HG03196 (cell line): ENCODE measurements around the gene NSUN6.

Experiments used
- ATAC-seq: cut with Tn5 transposase; IDR thresholded peaks from one replicate; pipeline ENCODE4 v1.9.1; 2021; ENCODE audit not compliant: unreplicated experiment

NSUN6 gene, protein sequence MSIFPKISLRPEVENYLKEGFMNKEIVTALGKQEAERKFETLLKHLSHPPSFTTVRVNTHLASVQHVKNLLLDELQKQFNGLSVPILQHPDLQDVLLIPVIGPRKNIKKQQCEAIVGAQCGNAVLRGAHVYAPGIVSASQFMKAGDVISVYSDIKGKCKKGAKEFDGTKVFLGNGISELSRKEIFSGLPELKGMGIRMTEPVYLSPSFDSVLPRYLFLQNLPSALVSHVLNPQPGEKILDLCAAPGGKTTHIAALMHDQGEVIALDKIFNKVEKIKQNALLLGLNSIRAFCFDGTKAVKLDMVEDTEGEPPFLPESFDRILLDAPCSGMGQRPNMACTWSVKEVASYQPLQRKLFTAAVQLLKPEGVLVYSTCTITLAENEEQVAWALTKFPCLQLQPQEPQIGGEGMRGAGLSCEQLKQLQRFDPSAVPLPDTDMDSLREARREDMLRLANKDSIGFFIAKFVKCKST

DNA sequence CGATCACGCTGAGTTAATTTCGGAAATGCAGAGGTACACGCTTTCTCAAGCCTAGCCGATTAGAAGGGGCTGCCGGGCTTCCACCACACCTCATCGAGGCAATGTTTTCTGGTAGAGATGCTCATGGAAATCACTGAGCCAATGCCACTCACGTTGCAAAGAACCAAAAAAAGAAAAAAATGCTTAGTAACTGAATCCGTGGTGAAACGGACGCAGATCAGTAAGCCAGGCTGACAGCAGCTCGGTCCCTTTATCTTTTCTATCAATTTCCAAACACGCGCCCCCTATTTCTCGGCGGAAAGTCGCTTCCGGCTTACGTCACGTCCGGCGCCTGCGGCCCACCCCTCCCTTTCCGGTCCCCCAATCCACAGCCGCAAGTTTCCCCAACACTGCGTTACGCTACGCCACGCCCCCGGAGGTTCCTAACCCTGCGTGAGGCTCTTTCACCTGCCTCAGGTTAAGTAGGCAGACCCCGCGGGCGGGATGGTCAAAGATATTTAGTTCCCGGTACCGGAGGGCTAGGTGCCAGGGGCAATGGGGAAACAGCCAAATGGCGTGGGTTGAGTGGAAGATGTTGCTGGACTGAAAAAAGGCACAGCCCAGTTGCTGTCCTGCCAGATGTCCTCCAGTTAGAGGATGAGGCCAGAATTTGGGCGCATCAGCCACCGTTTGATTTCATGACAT, at the start of gene NSUN6:
Gene NSUN6, minus strand, starts transcription at position 264 of the 684 bp plus-strand sequence. CDS start 384 bp downstream, outside the sequence.
- peak; percentile 97 for ATAC-seq

DNA sequence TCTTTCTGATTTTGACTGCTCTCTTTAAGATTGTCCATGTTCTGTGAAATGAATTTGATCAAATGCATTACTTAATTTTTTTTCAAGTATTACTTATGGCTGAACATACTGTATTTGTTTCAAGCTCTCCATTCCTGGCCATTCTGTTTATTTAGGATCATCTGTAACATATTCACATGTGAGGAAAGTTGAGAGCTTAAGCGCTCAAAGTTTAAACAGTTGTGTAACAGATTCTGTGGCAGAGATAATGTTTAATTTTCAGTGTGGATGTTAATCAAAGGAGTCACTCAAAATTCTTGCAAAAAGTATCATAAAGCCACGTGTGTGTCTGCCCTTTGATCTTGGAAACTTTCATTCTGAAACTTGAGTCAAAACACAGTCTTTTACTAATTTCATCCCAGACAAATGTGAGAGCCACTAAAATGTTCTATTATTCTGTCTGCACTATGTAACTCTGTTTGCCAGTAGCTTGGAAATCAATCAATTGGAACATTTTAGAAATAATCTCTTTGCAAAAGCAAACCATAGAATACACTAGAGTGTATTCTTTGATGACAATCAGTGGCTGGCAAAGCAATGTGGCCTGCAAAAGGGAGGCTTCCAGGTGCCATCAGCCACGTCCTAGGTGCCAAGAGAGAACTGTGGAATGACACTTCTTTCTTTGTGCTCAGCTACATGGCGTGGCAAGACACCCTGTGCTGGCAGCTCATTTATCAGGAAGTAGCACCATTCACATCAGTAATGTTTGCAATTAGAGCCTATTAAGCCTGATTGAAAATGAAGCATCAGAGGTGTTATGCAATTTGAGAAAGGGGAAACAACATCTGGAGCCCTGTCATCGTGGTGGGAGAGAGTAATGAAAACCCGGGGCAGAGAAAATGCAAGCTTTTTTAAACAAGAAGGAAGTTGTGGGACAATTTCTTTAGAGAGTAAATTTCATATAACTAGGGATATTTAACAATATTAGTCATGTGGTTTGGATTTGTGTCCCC, 48.8 kb upstream of the NSUN6 start:
- ATAC-seq = no peak

DNA sequence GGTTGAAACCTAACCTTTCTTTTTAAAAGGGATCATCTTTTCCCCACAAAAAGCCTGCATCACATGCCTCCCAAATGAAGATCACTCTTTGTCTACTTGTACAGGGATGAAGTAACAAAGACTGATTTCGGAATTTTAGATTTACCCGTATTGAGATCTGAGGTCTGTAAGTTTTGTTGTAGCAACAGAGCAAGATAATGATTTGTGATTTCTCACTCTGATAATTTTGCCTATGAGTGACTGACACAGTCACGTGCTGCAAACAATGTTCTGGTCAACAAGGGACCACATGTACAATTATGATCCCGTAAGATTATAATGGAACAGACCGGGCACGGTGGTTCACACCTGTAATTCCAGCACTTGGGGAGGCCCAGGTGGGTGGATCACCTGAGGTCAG, 39.2 kb upstream of the NSUN6 start:
- no peak for ATAC-seq

GRCh38 chr10:18689498-18689897, 38.1 kb upstream of the NSUN6 start:
- ATAC-seq = no peak

DNA sequence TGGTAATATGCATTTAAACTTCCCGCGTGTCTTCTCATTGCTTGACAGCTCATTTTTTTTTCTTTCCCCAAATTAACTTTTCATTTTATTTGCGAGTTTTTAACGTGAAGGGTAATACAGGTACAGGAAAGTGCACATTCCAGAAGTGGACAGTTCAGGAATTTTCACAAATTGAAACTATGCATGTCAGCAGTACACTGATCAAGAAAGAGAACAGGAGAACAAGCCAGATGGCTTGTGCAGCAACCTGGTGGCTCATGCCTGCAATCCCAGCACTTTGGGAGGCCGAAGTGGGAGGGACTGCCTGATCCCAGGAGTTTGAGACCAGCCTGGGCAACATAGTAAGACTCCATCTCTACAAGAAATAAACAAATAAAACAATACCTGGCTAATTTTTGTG, 36.3 kb upstream of the NSUN6 start:
- ATAC-seq = no peak

GRCh38 chr10:18687195-18687594, 35.8 kb upstream of the NSUN6 start:
- ATAC-seq = no peak

DNA sequence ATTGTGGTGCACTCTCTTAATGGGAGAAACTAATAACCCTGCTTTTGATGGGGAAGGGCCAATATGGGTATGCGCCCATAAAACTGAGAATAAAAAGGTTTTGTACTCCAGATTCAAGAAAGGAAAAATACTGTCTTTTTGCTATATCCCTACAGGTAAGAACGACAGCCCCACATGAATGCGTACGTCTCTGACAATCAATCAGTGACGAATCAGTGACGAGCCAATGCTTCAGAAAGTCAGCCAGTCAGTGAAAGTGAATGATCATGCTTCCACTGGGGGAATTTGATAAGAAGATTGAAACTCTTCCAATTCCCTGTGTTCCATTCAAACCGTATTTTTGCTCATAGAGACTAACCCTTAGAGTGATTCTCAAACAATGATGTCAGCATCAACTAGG, 34.2 kb upstream of the NSUN6 start:
- no peak for ATAC-seq

- no peak for ATAC-seq
Measured at GRCh38 chr10:18684953-18685352, 33.6 kb upstream of the NSUN6 start.

GRCh38 chr10:18684416-18684815, 33.0 kb upstream of the NSUN6 start:
- no peak for ATAC-seq

- ATAC-seq = no peak
Measured at GRCh38 chr10:18683427-18683826, 32.0 kb upstream of the NSUN6 start.

GRCh38 chr10:18681971-18682411, 30.6 kb upstream of the NSUN6 start:
- no peak for ATAC-seq

DNA sequence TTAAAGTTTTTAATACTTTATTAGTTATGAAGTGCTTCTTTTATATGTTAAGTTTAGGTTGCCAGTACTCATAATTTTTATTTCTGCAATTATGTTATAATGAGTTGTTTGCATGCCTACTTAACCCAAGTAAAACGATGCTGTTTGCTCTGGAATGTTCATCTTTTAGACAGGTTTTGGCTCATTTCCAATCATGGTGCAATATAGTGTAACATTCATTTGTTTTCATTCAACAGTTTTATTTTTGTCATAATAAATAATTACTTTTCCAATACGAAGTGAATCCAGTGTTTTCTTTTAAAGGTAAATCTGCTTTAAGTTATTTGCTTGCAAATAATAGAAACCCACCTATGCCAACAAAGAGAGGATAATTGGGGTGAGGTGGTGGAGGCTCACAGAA, 30.0 kb upstream of the NSUN6 start:
- ATAC-seq = no peak

DNA sequence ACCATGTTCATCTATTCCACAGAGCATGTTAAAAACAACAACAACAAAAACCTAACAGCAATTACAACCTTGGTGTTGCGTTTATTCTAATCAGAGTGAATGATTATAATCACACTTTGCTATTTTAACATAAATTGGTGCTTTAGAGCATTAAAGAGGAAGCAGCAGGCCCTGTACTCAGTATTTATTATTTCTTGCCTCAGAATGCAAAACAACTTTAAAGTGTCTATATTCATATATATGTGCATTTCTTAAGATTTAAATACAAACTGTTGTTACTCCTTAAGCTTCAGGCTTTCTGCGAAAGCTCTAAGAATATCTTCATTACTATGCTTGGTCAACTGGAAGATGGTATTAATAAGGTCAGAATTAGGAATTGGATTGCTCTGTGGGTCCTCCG, 29.4 kb upstream of the NSUN6 start:
- ATAC-seq = no peak

DNA sequence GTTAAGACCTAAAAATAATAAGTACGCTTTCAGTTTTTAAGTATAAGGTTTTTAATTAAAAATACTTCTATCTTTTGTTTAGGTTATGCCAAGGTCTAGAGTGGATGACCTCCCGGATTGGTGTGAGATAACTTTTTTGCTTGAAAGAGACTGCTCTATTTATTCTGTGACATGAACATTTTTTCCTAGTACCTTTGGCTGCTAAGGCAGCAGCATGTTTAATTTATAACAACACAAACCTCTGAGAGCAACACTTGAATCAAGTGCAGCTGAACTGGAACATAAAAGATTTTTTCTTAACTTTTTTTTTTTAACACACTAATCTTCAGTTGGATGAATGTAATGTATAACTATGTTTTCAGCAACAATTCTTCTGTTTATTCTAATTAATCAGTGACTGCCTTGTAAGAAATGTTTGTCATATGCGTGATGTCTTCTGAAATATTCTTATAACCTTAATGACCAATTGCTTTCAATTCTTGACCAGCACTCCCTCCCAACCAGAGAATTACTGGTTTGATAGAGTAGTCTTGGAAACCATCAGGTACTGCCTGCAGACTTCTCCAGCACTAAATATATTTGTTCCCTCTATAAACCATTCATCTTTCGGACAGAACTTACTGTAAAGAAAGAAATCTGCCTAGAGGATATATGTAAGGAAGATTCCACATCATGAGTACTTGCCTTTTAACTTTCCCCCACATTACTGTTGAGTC, 23.9 kb upstream of the NSUN6 start:
- ATAC-seq = no peak

DNA sequence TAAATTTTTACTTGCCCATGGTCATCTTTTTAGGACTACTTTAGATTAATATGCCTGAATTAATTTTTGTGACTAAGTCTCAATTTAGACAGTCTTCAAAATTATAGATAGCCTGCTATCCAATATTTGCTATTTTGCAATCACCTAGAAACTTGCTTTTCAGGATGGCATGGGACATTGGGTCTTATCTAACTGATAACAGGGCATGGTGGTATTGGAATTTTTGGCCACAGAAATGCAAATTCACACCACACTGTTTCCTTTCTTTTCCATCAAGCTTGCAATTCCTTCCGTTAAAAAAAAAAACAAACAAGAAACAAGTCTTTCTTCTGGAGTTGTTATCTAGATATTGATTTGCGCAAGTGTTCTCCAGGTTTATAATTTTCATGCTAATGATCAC, 16.6 kb upstream of the NSUN6 start:
- no peak for ATAC-seq

- ATAC-seq = no peak
Measured at GRCh38 chr10:18666810-18667209, 15.4 kb upstream of the NSUN6 start.

DNA sequence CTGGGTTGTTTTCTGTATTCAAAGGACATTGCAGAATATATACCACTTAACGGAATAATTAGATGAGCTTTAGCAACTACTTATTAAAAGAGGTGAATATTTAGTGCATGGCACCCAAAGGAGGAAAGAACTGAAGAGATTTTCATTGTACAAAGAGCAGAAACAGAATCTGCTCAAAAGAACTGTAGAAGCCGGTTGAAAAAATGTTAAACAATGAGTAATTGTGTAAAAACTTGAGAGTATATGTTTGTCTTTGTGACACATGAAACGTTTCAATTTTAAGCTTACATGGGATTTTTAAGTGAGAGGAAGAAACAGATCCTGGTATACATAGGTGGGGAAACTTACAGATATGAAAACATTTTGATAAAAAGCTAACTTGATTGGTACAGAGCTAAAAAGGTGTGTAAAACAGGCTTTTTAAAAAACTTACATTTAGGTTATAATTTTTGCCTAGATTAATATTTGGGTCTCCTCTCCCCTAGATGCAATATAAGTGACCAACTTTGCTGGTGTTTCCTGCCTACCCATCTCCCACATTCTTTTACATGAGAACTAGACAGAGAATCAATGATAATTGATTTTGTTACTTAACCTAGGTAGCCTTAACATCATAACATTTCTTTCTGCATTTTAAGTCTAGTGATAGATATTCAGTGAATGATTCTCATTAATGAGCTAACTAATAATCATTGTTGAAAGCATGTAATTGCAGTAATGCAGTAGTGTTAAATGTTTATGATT, 14.6 kb upstream of the NSUN6 start:
- ATAC-seq = no peak

- no peak for ATAC-seq
Measured at GRCh38 chr10:18664841-18665478, 13.6 kb upstream of the NSUN6 start.

DNA sequence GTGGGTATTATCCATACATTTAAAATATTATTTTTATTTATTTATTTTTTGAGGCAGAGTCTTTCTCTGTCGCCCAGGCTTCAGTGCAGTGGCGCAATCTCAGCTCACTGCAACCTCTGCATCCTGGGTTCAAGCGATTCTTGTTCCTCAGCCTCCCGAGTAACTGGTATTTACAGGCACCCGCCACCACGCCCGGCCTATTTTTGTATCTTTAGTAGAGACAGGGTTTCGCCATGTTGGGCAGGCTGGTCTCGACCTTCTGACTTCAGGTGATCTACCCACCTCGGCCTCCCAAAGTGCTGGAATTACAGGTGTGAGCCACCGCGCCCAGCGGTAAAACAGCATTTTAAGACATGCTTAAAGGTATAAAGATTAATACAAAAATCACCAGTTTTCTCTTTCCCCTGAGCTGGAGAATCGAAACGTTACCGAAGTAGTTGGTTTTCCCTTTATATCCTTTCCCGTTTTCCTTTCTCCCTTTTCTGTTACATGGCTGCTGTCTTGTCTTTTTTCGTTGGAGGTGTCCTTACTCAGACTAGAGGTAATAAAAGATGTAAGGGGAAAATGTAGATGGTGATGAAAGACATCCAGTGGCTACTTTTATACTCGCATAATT, 9.5 kb upstream of the NSUN6 start:
- ATAC-seq = no peak
